ENCODE results near the gene FARP1.
"Not testable (repeated sequence)": the region's sequence is repeated elsewhere in the genome, so short reads cannot be mapped to it uniquely, and the experiment has no call there.

Gene FARP1

GRCh38 chr13:98228661-98229341 is 85.9 kb downstream of the FARP1 start:
- no peak for DNase-seq

DNA sequence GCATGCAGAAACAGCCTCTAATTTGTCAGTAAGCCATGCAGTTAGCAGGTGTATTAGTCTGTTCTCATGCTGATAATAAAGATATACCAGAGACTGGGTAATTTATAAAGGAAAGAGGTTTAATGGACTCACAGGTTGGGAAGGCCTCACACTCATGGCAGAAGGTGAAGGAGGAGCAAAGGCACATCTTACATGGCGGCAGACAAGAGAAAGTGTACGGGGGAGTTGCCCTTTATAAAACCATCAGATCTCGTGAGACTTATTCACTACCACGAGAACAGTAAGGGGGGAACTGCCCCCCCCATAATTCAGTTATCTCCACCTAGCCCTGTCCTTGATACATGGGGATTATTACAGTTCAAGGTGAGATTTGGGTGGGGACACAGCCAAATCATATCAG is 87.9 kb downstream of the FARP1 start:
- DNase-seq = not testable (repeated sequence)

GRCh38 chr13:98232456-98232855 is 89.6 kb downstream of the FARP1 start:
- no peak for DNase-seq

GRCh38 chr13:98233127-98233526 is 90.2 kb downstream of the FARP1 start:
- no peak for DNase-seq

DNA sequence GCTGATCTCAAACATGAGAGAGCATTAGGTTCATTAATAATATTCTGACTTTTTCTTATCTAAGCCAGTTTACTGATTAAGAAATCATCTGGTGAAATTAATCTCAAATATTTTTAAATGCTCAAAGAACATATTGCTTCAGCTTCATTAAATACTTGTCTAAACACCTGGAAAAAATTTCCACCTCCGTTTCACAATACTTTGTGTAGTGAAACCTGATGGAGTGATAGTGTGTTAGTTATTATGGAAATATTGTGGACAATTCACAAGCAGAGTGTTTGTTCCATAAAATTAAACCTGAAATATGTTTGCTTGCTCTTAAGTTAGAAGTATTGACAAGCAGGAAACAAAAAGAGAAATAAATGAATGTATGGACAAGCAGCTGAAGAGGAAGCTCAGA is 91.5 kb downstream of the FARP1 start:
- DNase-seq = no peak

DNA sequence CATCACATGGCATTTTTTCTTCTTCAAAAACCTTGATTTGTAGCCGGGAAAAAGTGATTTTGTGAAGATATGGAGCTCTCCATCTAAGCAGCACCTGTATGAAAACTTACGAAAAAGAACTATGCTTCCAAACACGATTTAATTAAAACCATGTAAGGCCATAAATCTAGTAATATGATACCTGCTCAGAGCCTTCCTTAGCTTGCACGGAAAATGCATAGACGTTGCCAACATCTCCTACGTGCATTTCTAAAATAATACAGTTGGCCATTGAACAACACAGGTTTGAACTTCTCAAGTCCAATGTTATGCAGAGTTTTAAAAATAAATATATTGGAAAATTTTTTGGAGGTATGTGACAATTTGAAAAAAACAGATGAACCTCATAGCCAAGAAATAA is 93.3 kb downstream of the FARP1 start:
- no peak for DNase-seq

DNA sequence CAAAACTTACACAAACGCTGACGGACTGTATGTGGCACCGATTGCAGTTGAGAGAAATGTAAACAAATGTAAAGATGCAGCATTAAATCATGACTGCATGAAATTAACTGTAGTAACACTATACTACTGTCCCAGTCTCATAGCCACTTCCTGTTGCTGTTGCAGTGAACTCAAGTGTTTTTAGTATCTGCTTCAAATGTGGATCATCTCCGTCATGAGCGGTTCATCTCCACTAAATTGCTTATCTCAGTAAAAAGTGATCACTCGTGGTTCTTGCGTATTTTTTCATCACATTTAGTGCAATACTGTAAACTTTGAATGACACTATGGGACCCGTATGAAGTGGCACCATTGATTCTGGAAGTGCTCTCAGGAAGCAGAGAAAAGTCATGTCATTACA is 94.4 kb downstream of the FARP1 start:
- DNase-seq = no peak

- no peak for DNase-seq
These were observed 96.5 kb downstream of the FARP1 start for GRCh38 chr13:98239162-98240076.

DNA sequence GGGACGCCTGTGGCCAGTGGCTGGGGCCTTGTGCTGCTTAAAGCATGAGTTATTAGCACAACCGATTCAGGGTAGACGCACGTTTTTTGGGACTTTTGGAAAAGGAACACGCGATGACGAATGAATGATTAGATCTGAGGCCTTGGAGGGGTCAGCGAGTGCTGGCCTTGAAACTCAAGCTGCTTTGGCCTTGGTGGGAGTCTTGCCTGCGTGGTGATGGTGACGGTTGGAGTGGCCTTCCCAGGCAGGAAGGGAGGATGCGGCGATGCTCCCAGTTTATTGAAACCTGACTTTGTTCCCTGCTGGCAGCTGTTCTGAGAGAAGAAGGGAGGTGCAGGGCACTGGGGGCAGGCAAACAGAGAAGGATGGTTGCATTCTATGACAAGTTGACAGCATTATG is 97.2 kb downstream of the FARP1 start:
- no peak for DNase-seq

GRCh38 chr13:98240974-98241373 is 98.1 kb downstream of the FARP1 start:
- DNase-seq = no peak

DNA sequence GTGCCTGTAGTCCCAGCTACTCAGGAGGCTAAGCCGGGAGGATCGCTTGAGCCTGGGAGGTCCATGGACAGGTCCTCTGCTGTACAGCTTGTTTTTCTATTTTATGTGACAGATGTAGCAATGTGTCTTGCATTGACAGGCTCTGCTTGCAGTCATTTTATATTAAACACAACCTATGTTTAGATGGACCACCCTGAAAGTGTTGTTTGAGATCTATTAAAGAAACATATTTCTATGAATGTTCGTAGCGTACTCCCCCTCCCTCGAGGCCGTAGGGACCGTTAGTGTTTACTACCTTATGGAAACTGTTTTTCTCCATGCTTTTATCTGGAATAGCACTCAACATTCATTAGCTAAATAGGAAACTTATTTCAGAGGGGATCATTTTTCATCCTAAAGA is 99.1 kb downstream of the FARP1 start:
- no peak for DNase-seq

DNA sequence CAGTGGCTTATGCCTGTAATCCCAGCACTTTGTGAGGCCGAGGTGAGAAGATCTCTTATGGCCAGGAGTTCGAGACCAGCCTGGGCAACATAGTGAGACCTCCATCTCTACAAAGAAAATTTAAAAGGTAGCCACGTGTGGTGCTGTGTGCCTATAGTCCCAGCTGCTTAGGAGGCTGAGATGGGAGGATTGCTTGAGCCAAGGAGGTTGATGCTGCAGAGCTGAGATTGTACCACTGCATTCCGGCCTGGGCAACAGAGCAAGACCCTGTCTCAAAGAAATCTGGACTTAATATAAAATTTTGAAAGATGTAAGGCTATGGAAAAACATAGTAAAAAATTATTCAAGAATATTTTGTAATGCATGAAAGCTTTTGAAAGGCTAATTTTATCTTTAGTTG is 99.5 kb downstream of the FARP1 start:
- no peak for DNase-seq

DNA sequence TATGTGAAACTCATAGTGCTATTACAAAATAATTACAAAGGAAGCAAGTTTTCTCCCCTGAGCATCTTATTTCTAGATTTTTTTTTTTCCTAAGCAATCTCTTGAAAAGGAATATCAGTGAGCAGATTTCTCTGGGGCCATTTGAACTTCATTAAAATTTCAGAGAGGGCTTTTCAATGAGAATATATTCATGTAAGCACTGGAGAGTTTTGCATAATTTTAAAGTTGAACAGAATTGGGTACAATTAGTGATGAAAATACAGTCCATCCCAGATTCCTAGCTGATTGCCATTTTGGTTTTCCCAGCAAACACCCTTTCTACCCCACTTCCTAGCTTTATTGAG is 101.0 kb downstream of the FARP1 start:
- no peak for DNase-seq

DNA sequence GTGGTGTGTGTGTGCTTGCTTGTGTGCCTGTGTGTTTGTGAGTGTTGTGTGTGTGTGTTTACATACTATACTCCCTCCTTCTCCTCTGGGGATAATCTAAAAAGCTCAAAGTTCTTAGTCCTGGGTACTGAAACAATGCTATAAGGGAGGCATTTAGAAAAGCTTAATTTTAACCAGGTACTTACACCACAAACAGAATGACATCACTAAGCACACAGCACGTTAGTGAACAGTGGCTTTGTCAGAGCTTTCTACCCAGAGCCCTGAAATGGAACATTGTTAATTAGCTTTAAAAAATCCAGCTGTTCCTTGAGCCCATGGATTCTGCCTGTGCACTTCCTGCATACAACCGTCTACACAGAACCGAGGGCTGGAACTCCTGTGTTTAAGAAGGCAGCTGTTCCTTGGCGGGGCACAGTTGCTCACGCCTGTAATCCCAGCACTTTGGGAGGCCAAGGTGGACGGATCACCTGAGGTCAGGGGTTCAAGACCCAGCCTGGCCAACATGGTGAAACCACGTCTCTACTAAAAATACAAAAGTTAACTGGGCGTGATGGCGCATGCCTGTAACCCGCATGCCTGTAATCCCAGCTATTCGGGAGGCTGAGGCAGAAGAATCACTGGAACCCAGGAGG is 103.8 kb downstream of the FARP1 start:
- no peak for DNase-seq

DNA sequence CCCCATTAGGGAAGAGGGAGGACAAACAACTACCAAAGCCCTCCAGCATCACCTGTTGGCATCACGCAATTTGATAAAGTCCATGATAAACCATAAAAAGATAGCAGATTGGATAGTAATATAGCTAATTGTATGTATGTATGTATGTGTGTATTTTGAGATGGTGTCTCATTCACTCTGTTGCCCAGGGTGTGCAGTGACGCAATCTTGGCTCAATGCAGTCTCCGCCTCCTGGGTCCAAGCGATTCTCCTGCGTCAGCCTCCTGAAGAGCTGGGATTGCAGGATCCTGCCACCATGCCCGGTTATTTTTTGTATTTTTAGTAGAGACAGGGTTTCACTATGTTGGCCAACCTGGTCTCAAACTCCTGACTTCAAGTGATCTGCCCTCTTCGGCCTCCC is 108.8 kb downstream of the FARP1 start:
- DNase-seq = no peak

DNA sequence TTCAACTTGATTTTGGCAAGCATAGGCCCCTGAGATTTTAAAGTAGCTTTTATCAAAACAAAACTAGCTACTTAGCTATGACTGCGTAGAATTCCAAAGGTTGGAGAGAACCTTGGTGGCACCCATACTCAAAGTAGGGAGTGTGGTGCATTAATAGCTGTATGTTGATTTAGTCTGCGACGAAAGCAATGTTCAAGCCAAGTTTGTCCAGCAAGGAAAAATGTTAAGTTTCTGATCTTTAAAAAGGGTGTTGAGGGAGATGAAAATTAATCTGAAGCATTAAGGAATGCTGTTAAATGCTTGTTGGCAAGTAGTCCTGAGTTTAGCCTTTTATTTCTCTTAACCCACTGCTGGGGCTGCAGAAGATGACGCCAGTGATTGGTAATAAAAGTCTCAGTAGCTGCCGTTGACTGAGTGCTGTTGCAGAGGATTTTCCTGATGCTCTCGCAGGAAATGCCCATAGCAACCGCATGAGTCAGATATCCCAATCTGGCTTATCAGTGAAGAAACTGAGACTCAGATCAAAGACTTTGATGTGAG is 110.1 kb downstream of the FARP1 start:
- DNase-seq = no peak

DNA sequence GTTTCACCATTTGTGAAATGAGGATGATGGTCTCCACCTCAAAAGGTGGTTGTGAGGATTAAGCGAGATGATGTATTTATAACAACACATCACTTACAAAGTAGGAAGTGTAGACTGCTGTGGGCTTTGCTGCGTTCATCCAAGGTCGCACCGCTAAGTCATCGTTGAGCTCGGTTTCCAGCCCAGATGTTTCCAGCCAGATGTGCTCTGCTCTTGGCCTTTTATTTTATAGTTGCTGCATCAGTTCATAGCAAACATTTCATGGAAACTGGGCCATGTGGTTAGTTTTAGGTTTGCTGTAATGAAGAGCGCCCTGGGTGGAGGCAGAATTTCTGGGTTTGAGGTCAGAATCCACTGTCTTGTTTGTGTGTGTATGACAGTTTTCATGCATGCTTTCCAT is 110.6 kb downstream of the FARP1 start:
- DNase-seq = no peak

GRCh38 chr13:98254513-98254912 is 111.6 kb downstream of the FARP1 start:
- no peak for DNase-seq

- no peak for DNase-seq
These were observed 115.3 kb downstream of the FARP1 start for GRCh38 chr13:98258226-98258625.

DNA sequence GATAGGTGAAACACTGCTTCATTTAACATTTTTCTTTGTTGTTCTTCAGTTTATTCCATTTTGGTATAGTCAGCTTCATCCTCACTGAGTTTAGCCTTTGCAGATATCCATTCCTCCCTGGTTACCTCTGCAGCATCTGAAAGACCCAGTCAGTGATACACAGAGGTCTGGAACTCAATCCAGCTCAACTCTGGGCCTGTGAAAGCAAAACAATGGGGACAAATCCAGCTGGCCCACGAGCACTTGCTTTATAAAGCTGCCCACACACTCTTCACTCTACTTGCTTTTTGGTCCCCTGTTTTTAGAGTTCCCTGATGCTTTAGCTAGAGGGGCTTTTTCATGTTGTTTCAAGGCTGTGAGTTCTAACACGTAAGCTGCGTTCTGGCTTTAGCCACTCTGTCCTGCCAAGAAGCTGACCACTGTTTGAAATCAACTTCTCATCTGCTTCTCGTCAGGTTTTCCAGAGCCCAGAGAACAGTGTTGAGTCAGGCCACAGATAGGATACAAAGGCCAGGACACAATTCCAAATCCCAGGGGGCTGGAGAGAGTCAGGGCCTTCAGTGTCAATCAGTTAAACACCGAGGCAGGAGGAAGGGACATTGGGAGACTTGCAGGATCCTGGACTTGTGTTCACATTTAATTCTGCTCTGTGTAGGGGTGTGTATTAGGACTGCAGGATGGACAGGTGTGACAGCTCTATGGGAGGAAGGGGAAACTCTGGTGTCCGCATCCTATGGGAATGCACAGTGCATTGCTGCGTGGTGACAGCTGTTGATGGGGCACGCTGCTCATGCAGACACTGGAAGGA is 117.7 kb downstream of the FARP1 start:
- no peak for DNase-seq

DNA sequence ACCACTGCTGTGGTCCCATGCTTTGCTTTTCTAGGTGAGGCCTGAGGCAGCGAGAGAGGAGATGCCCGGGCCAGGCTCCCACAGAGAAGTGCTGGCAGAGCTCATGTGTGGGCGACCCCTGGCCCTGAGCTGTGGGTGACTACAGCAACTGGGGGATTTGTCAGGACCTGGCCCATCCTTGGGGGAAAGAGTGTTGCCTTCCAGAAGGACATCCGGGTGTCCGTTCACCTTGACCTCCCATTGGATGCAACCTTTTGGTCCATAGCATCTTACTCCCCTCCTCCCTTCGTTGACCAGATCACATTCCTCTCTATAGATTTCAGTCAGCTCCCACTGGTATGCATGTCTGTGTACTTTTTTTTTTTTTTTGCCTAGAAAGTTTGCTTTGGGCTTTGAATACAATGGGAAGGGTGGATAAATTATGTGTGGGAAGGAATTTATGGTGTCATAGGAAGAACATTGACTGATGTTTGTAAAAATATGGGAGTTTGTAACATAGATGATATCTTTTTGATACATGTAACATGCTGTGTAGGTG is 118.3 kb downstream of the FARP1 start:
- no peak for DNase-seq

DNA sequence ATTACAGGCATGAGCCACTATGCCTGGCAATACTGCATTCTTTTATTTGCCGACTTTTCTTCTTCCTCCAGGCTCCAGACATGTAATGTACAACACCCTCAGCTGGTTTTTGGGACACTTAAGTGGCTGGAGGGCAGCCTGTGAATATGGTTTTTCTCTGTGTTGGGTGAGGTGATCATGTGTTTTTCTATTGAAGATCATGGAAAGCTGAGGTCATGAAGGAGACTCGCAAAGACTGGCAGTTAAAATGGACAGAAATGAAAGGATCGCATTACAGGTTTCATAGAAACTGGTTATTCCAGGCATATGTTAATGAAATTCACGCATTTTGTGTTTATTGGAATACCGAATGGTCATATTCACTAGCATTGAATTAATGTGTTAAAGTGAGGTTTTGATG is 119.4 kb downstream of the FARP1 start:
- DNase-seq = no peak

GRCh38 chr13:98263841-98264240 is 120.9 kb downstream of the FARP1 start:
- DNase-seq = no peak

Measured in activated naive CD4-positive, alpha-beta T cell treated with anti-CD3 and anti-CD28 coated beads, Interleukin-2, amount 50 U/mL, for 16 hours (primary cell).